Measurements from ENCODE around the gene XRCC1. TPM values are rescaled to one million over a fixed set of nuclear protein-coding genes. Genes with fewer than 3 reads are reported as not detected.

The XRCC1 gene
- total and polyA plus RNA-seq, 10 of the 15 experiments (the other 5 are each of a cell fraction or from before 2014, with no cell fraction given), result 2.0 to 51.1 (median 33.7) TPM

DNA sequence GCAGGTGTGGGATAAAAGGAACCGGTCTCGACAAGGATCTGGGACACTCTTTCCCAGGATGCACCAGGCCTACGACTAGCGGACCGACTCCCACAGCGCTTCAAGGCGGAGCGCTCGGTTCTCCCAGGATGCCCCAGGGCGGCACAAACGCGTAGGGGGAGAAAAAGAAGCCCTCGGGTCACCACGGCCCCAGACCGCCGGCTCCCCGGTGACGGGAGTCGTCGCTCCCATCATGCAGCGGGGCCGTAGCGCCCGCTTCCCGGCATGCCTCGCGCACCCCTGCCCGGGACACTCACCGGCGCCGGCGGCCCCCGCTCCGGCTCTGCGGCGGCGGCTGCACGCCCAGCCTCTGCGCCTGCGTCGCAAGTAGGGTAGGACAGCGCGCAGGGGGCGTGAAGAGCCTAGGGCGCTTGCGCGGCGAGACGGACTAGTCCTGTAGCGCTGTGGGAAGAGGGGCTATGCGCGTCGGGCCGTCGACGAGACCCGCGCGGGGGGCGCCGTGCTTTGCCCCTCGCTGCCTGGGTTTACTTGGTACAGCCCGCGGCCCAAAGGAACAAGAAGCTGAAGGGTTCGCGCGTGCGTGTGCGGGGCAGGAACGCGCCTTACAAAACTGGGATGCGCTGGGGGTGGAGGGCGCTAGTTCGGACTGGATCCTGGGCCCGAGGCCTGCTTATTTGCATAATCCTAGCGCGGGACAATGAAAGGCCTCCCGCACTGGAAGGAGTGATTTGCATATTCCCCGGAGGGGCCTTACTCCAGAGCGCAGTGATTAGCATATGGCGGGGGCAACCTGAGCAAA lies 44.1 kb upstream of the XRCC1 start, which contains the start of gene ZNF428 (continued):
- 0 out of 2 replicates have a peak, but pooled peaks have one; percentile 62 for TF ChIP-seq RB1 (IDR thresholded peaks at IDR 0.05; ENCODE audit: borderline replicate concordance)
- TF ChIP-seq, protein P1, sequence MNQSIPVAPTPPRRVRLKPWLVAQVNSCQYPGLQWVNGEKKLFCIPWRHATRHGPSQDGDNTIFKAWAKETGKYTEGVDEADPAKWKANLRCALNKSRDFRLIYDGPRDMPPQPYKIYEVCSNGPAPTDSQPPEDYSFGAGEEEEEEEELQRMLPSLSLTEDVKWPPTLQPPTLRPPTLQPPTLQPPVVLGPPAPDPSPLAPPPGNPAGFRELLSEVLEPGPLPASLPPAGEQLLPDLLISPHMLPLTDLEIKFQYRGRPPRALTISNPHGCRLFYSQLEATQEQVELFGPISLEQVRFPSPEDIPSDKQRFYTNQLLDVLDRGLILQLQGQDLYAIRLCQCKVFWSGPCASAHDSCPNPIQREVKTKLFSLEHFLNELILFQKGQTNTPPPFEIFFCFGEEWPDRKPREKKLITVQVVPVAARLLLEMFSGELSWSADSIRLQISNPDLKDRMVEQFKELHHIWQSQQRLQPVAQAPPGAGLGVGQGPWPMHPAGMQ (IDR thresholded peaks at IDR 0.05; ENCODE audit: borderline replicate concordance), result no peak
- TF ChIP-seq RFX5 (IDR thresholded peaks at IDR 0.05; ENCODE audit: low read depth, low read length), result no peak
- 0 out of 2 replicates have a peak, but pooled peaks have one; percentile 33 for TF ChIP-seq TCF3 (IDR thresholded peaks at IDR 0.05; ENCODE audit: borderline replicate concordance, insufficient read depth, low read depth, low read length)
- peak; percentile 38 for TF ChIP-seq HCFC1 (IDR thresholded peaks at IDR 0.05; ENCODE audit: low read length)
- TF ChIP-seq SP1 (IDR thresholded peaks at IDR 0.05; ENCODE audit: low read depth, low read length), result no peak
- no peak for TF ChIP-seq MTA3 (IDR thresholded peaks at IDR 0.05; ENCODE audit: borderline replicate concordance, low read length)
- no peak for TF ChIP-seq SRF (IDR thresholded peaks at IDR 0.05; ENCODE audit: low read depth in 2 of 2, low read length in 2 of 2)
- TF ChIP-seq GATAD2B (conservative IDR thresholded peaks at IDR 0.05; ENCODE audit: low read depth), result peak; percentile 91
- TF ChIP-seq EGR1 (IDR thresholded peaks at IDR 0.05; ENCODE audit: borderline replicate concordance in 1 of 2, low read depth in 2 of 2, low read length in 2 of 2), result peak in 1 of 2 experiments; percentile 2; a peak in 1 of 3 replicates
- no peak for TF ChIP-seq NFIC (IDR thresholded peaks at IDR 0.05; ENCODE audit: low read depth, low read length)
- TF ChIP-seq IKZF1 (conservative IDR thresholded peaks at IDR 0.05), result peak; percentile 94
- TF ChIP-seq, protein P2, sequence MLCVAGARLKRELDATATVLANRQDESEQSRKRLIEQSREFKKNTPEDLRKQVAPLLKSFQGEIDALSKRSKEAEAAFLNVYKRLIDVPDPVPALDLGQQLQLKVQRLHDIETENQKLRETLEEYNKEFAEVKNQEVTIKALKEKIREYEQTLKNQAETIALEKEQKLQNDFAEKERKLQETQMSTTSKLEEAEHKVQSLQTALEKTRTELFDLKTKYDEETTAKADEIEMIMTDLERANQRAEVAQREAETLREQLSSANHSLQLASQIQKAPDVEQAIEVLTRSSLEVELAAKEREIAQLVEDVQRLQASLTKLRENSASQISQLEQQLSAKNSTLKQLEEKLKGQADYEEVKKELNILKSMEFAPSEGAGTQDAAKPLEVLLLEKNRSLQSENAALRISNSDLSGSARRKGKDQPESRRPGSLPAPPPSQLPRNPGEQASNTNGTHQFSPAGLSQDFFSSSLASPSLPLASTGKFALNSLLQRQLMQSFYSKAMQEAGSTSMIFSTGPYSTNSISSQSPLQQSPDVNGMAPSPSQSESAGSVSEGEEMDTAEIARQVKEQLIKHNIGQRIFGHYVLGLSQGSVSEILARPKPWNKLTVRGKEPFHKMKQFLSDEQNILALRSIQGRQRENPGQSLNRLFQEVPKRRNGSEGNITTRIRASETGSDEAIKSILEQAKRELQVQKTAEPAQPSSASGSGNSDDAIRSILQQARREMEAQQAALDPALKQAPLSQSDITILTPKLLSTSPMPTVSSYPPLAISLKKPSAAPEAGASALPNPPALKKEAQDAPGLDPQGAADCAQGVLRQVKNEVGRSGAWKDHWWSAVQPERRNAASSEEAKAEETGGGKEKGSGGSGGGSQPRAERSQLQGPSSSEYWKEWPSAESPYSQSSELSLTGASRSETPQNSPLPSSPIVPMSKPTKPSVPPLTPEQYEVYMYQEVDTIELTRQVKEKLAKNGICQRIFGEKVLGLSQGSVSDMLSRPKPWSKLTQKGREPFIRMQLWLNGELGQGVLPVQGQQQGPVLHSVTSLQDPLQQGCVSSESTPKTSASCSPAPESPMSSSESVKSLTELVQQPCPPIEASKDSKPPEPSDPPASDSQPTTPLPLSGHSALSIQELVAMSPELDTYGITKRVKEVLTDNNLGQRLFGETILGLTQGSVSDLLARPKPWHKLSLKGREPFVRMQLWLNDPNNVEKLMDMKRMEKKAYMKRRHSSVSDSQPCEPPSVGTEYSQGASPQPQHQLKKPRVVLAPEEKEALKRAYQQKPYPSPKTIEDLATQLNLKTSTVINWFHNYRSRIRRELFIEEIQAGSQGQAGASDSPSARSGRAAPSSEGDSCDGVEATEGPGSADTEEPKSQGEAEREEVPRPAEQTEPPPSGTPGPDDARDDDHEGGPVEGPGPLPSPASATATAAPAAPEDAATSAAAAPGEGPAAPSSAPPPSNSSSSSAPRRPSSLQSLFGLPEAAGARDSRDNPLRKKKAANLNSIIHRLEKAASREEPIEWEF (IDR thresholded peaks at IDR 0.05; ENCODE audit: insufficient replicate concordance, low read depth, low read length), result no peak
- TF ChIP-seq, protein P3, sequence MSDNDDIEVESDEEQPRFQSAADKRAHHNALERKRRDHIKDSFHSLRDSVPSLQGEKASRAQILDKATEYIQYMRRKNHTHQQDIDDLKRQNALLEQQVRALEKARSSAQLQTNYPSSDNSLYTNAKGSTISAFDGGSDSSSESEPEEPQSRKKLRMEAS (IDR thresholded peaks at IDR 0.05; ENCODE audit: low read depth, low read length), result peak; percentile 48; the same call in 1 of the 2 replicates
- TF ChIP-seq BRCA1 (IDR thresholded peaks at IDR 0.05; ENCODE audit: low read depth, low read length), result no peak
- TF ChIP-seq SIX5 (IDR thresholded peaks at IDR 0.05; ENCODE audit: low read depth, low read length, severe bottlenecking), result peak; percentile 2
- TF ChIP-seq, protein P4, sequence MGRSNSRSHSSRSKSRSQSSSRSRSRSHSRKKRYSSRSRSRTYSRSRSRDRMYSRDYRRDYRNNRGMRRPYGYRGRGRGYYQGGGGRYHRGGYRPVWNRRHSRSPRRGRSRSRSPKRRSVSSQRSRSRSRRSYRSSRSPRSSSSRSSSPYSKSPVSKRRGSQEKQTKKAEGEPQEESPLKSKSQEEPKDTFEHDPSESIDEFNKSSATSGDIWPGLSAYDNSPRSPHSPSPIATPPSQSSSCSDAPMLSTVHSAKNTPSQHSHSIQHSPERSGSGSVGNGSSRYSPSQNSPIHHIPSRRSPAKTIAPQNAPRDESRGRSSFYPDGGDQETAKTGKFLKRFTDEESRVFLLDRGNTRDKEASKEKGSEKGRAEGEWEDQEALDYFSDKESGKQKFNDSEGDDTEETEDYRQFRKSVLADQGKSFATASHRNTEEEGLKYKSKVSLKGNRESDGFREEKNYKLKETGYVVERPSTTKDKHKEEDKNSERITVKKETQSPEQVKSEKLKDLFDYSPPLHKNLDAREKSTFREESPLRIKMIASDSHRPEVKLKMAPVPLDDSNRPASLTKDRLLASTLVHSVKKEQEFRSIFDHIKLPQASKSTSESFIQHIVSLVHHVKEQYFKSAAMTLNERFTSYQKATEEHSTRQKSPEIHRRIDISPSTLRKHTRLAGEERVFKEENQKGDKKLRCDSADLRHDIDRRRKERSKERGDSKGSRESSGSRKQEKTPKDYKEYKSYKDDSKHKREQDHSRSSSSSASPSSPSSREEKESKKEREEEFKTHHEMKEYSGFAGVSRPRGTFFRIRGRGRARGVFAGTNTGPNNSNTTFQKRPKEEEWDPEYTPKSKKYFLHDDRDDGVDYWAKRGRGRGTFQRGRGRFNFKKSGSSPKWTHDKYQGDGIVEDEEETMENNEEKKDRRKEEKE (IDR thresholded peaks at IDR 0.05), result 0 out of 2 replicates have a peak, but pooled peaks have one; percentile 27

Measured in GM12878 (cell line).